Neural cell (in vitro differentiated cells): ENCODE data around the gene DNAAF1. TPM values are rescaled to one million over a fixed set of nuclear protein-coding genes. Genes with fewer than 3 reads are reported as not detected.

Experiments
- H2AFZ ChIP-seq: fragments of 200-600, 300-800 bp; sonication (generic), shearing (Covaris generic); 2 replicates; pipeline ENCODE4 v1.6.0; 2014; ENCODE audit warnings: low read depth, mild to moderate bottlenecking, antibody characterized with exemption, low read length, moderate library complexity
- H3F3A ChIP-seq: fragments of 200-600 bp; shearing (Covaris generic); 2 replicates; pipeline ENCODE4 v1.6.1; 2016; ENCODE audit warnings: mild to moderate bottlenecking, moderate library complexity, mixed read lengths, antibody characterized with exemption, low read length; ENCODE audit not compliant: insufficient read depth, poor library complexity, severe bottlenecking
- H3K27ac ChIP-seq: fragments of 200-600, 300-800 bp; sonication (generic), shearing (Covaris generic); 2 replicates; pipeline ENCODE4 v1.5.1; 2014; ENCODE audit warnings: mild to moderate bottlenecking, low read length, moderate library complexity
- H3K27me3 ChIP-seq: fragments of 300-800, 200-600 bp; sonication (generic), shearing (Covaris generic); 2 replicates; pipeline ENCODE4 v1.6.0; 2014; ENCODE audit warnings: mild to moderate bottlenecking, low read depth, low read length, moderate library complexity; ENCODE audit not compliant: insufficient read depth
- H3K36me3 ChIP-seq: fragments of 300-800, 200-600 bp; sonication (generic), shearing (Covaris generic); 2 replicates; pipeline ENCODE4 v1.5.1; 2014; ENCODE audit warnings: mild to moderate bottlenecking, antibody characterized with exemption, low read length, moderate library complexity; ENCODE audit not compliant: insufficient read depth
- H3K4me2 ChIP-seq: fragments of 300-800, 200-600 bp; sonication (generic), shearing (Covaris generic); 2 replicates; pipeline ENCODE4 v1.6.0; 2014; ENCODE audit warnings: mild to moderate bottlenecking, low read length
- H3K4me3 ChIP-seq: fragments of 300-800, 200-600 bp; sonication (generic), shearing (Covaris generic); 2 replicates; pipeline ENCODE4 v1.5.1; 2014; ENCODE audit warnings: mild to moderate bottlenecking, low read length, moderate library complexity
- H3K79me2 ChIP-seq: fragments of 200-600 bp; shearing (Covaris generic); replicated peaks from 2 replicates; pipeline ENCODE4 v1.6.0; 2014; ENCODE audit warnings: mild to moderate bottlenecking, low read length, moderate library complexity; ENCODE audit not compliant: insufficient read depth
- H3K9ac ChIP-seq: fragments of 300-800, 200-600 bp; sonication (generic), shearing (Covaris generic); 2 replicates; pipeline ENCODE4 v1.6.1; 2016; ENCODE audit warnings: mild to moderate bottlenecking, low read length, mixed read lengths
- H3K9me2 ChIP-seq: fragments of 200-600 bp; shearing (Covaris generic); 2 replicates; pipeline ENCODE4 v1.6.1; 2016; ENCODE audit warnings: mild to moderate bottlenecking, low read length, mixed read lengths; ENCODE audit not compliant: insufficient read depth
- H3K9me3 ChIP-seq: fragments of 200-600, 300-800 bp; sonication (generic), shearing (Covaris generic); 2 replicates; pipeline ENCODE4 v1.6.1; 2016; ENCODE audit warnings: mild to moderate bottlenecking, mixed run types, low read length, moderate library complexity, mixed read lengths
- H4K20me1 ChIP-seq: fragments of 200-600 bp; shearing (Covaris generic); 2 replicates; pipeline ENCODE4 v1.6.1; 2016; ENCODE audit warnings: mild to moderate bottlenecking, mixed run types; ENCODE audit not compliant: insufficient read depth
- EP300 ChIP-seq: fragments of 450-650 bp; conservative IDR thresholded peaks from 2 replicates; pipeline ENCODE4 v1.6.1; 2014; ENCODE audit warnings: antibody characterized with exemption, mild to moderate bottlenecking, moderate library complexity; ENCODE audit not compliant: poor library complexity, severe bottlenecking
- EZH2 ChIP-seq: fragments of 200-600, 300-800 bp; shearing (Covaris generic), sonication (generic); IDR thresholded peaks from 2 replicates; pipeline ENCODE4 v1.6.1; 2014; ENCODE audit warnings: antibody characterized with exemption, low read length, borderline replicate concordance, mild to moderate bottlenecking; ENCODE audit not compliant: insufficient read depth, poor library complexity, severe bottlenecking
- MXI1 ChIP-seq: fragments of 450-650 bp; conservative IDR thresholded peaks from 2 replicates; pipeline ENCODE4 v1.6.1; 2014; ENCODE audit warnings: antibody characterized with exemption, mild to moderate bottlenecking; ENCODE audit not compliant: poor library complexity, severe bottlenecking
- POLR2AphosphoS5 ChIP-seq: IDR thresholded peaks from 2 replicates; pipeline ENCODE4 v1.6.1; 2012
- RAD21 ChIP-seq: fragments of 450-650 bp; conservative IDR thresholded peaks from 2 replicates; pipeline ENCODE4 v1.6.1; 2014; ENCODE audit warnings: antibody characterized with exemption, mild to moderate bottlenecking, moderate library complexity
- REST ChIP-seq: IDR thresholded peaks from 2 replicates; pipeline ENCODE4 v1.6.1; 2012; ENCODE audit warnings: borderline replicate concordance
- SMC3 ChIP-seq: fragments of 450-650 bp; conservative IDR thresholded peaks from 2 replicates; pipeline ENCODE4 v1.6.1; 2014; ENCODE audit warnings: antibody characterized with exemption, mild to moderate bottlenecking, moderate library complexity; ENCODE audit not compliant: poor library complexity
- TAF1 ChIP-seq: IDR thresholded peaks from 2 replicates; pipeline ENCODE4 v1.6.1; 2012; ENCODE audit warnings: low read depth
- polyA plus RNA-seq: library from polyadenylated mRNA; depleted of rRNA; stranded (reverse); fragments of >200 nt; gene quantifications from 2 replicates; pipeline ENCODE4 v1.2.3, GENCODE V29; 2014
- TF ChIP-seq, protein P1 (sequence below): fragments of 450-650 bp; IDR thresholded peaks from 2 replicates; pipeline ENCODE4 v1.5.1; 2014; ENCODE audit warnings: antibody characterized with exemption, mild to moderate bottlenecking, moderate library complexity; ENCODE audit not compliant: poor library complexity, severe bottlenecking

Gene DNAAF1
- polyA plus RNA-seq, 1 donor from 2014 or later = 0.71 TPM

GRCh38 chr16:84225571-84225970 is 80.5 kb downstream of the DNAAF1 start:
- no peak for TF ChIP-seq RAD21
- TF ChIP-seq POLR2AphosphoS5 = no peak
- TF ChIP-seq MXI1 = no peak
- no peak for TF ChIP-seq TAF1
- no peak for TF ChIP-seq REST
- TF ChIP-seq, protein P1, sequence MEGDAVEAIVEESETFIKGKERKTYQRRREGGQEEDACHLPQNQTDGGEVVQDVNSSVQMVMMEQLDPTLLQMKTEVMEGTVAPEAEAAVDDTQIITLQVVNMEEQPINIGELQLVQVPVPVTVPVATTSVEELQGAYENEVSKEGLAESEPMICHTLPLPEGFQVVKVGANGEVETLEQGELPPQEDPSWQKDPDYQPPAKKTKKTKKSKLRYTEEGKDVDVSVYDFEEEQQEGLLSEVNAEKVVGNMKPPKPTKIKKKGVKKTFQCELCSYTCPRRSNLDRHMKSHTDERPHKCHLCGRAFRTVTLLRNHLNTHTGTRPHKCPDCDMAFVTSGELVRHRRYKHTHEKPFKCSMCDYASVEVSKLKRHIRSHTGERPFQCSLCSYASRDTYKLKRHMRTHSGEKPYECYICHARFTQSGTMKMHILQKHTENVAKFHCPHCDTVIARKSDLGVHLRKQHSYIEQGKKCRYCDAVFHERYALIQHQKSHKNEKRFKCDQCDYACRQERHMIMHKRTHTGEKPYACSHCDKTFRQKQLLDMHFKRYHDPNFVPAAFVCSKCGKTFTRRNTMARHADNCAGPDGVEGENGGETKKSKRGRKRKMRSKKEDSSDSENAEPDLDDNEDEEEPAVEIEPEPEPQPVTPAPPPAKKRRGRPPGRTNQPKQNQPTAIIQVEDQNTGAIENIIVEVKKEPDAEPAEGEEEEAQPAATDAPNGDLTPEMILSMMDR = no peak
- no peak for TF ChIP-seq EP300
- TF ChIP-seq EZH2 = no peak
- no peak for TF ChIP-seq SMC3
- H2AFZ ChIP-seq = no peak overlapping the region
- no peaks in the 10 kb centered on the region for H4K20me1 ChIP-seq
- no peaks in the 10 kb centered on the region for H3K9me3 ChIP-seq
- H3K27ac ChIP-seq = no peak overlapping the region
- no peaks in the 10 kb centered on the region for H3K36me3 ChIP-seq
- H3K9me2 ChIP-seq = no peaks in the 10 kb centered on the region
- no peak overlapping the region for H3K9ac ChIP-seq
- no peak overlapping the region for H3K4me2 ChIP-seq
- no peaks in the 10 kb centered on the region for H3F3A ChIP-seq
- no peaks in the 10 kb centered on the region for H3K79me2 ChIP-seq
- no peak overlapping the region for H3K4me3 ChIP-seq
- no peaks in the 10 kb centered on the region for H3K27me3 ChIP-seq

DNA sequence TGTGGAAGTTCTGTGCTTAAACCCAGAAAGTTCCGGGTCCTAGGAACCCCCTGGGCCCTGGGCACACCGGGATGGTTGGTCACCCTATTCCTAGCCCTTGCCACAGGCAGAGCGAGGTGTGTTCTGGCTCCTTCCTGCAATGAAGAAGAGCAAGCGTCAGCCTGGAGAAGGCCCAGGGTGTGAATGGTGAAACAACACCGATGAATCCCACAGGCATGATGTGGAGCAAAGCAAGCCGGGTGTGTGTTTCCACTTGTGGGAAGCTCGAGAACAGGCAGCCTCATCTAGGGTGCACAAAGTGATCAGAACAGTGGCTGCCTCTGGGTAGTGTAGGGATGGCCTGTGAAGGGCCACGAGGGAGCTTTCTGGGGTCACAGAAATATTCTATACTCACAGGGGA is 80.9 kb downstream of the DNAAF1 start:
- H3K9me2 ChIP-seq = no peaks in the 10 kb centered on the region
- TF ChIP-seq REST (no peak), TAF1 (no peak), EP300 (no peak), RAD21 (no peak), SMC3 (no peak), MXI1 (no peak), EZH2 (no peak), POLR2AphosphoS5 (no peak)
- TF ChIP-seq, protein P1 = no peak
- no peak overlapping the region for H2AFZ ChIP-seq
- H3K4me2 ChIP-seq = no peak overlapping the region
- no peaks in the 10 kb centered on the region for H3K36me3 ChIP-seq
- no peaks in the 10 kb centered on the region for H3K79me2 ChIP-seq
- H3K27me3 ChIP-seq = no peaks in the 10 kb centered on the region
- no peak overlapping the region for H3K9ac ChIP-seq
- no peaks in the 10 kb centered on the region for H3F3A ChIP-seq
- no peak overlapping the region for H3K27ac ChIP-seq
- no peaks in the 10 kb centered on the region for H3K9me3 ChIP-seq
- no peaks in the 10 kb centered on the region for H4K20me1 ChIP-seq
- no peak overlapping the region for H3K4me3 ChIP-seq
